Gastroesophageal sphincter (tissue), 4 donors: ENCODE measurements around the gene SYNM. TPM values are rescaled to one million over a fixed set of nuclear protein-coding genes. Genes with fewer than 3 reads are reported as not detected.

Experiments used
- ATAC-seq: fragments of 150-250 bp; one replicate; pipeline ENCODE4 v1.9.1; 2016; ENCODE audit warnings: mild to moderate bottlenecking, moderate library complexity
- H3K27ac ChIP-seq, 4 donors: fragments of 200-600 bp; sonication (generic) in 3 of 4; 1 replicate in 3 of 4; 2 replicates in 1 of 4; pipeline ENCODE4 v1.5.1; 2016 to 2019
- H3K27me3 ChIP-seq: fragments of 200-600 bp; sonication (generic); one replicate; pipeline ENCODE4 v1.5.1; 2019
- H3K36me3 ChIP-seq, 2 donors: fragments of 200-600 bp; sonication (generic); one replicate each; pipeline ENCODE4 v1.5.1; 2019; ENCODE audit warnings: control low read depth in 1 of 2
- H3K4me1 ChIP-seq, 3 donors: fragments of 200-600 bp; sonication (generic); 1 replicate in 2 of 3; 2 replicates in 1 of 3; pipeline ENCODE4 v1.5.1; 2016 to 2019; ENCODE audit warnings: control low read depth in 2 of 3
- H3K4me3 ChIP-seq, 2 donors: fragments of 200-600 bp; sonication (generic); one replicate each; pipeline ENCODE4 v1.5.1; 2019; ENCODE audit warnings: mild to moderate bottlenecking in 1 of 2, moderate library complexity in 1 of 2
- H3K9me3 ChIP-seq, 3 donors: fragments of 200-600 bp; sonication (generic); one replicate each; pipeline ENCODE4 v1.5.1; 2017 to 2019; ENCODE audit warnings: control low read depth in 2 of 3
- EP300 ChIP-seq: sonication (generic); formaldehyde crosslinking; IDR thresholded peaks from one replicate; pipeline ENCODE4 v1.6.1; 2017; ENCODE audit warnings: antibody characterized with exemption, mild to moderate bottlenecking
- POLR2A ChIP-seq, 2 donors: fragments of 450-650 bp; IDR thresholded peaks; one replicate each; pipeline ENCODE4 v1.6.1; 2017; ENCODE audit warnings: antibody characterized with exemption in 2 of 2, mild to moderate bottlenecking in 2 of 2, moderate library complexity in 1 of 2
- POLR2AphosphoS5 ChIP-seq: sonication (generic); formaldehyde crosslinking; IDR thresholded peaks from one replicate; pipeline ENCODE4 v1.6.1; 2017; ENCODE audit warnings: antibody characterized with exemption
- WGBS, 2 donors: methylation state at CpG; one replicate each; pipeline ENCODE4 v1.1.5; 2018; ENCODE audit warnings: low coverage in 1 of 2; 5-methylcytosine and 5-hydroxymethylcytosine counted together
- total RNA-seq, 4 donors: library from RNA; depleted of rRNA; stranded (reverse); fragments of >200 nt; gene quantifications; one replicate each; pipeline ENCODE4 v1.1.0, GENCODE V29; 2016
- TF ChIP-seq, protein P1 (sequence below), 4 experiments: fragments of 200-600 bp in 2 of 4; fragments of 450-650 bp in 2 of 4; sonication (generic) in 1 of 4; IDR thresholded peaks; one replicate each; pipeline ENCODE4 v1.5.1; 2017 to 2019; ENCODE audit warnings: antibody characterized with exemption in 4 of 4, mild to moderate bottlenecking in 2 of 4, moderate library complexity in 2 of 4

Gene SYNM
- total RNA-seq, 4 donors from 2014 or later = 1,155 to 2,820 (median 1,765) TPM

DNA sequence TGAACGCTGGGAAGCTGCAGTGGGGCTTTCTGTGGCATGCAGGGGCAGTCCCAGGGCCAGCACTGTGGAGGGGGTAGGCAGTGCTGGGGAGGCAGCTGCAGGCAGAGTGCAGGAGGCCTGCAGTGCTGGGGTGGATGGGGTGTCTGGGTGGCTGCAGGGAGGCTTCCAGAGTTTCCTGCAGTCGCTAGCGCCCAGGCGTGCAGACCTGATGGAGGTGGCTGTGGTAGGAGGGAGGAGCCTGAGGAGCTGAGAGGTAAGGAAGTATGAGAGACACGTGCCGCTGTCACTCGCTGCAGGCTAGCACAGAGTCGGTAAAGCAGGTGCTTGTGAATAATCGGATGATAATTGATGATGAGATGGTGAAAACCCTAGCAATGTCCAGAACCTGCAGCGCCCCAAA, 16.3 kb downstream of the SYNM start:
- Histone ChIP-seq H3K4me1 (peaks cover 15 to 100% (median 65%) of the 10 kb centered on the region in 3 donors), H3K4me3 (no peak overlapping the region), H3K9me3 (no peaks in the 10 kb centered on the region), H3K27ac (peak overlapping the region; percentile 75 to 98 (median 97)), H3K27me3 (no peaks in the 10 kb centered on the region), H3K36me3 (peaks cover 0 to 40% of the 10 kb centered on the region in 2 donors)
- TF ChIP-seq, protein P1, sequence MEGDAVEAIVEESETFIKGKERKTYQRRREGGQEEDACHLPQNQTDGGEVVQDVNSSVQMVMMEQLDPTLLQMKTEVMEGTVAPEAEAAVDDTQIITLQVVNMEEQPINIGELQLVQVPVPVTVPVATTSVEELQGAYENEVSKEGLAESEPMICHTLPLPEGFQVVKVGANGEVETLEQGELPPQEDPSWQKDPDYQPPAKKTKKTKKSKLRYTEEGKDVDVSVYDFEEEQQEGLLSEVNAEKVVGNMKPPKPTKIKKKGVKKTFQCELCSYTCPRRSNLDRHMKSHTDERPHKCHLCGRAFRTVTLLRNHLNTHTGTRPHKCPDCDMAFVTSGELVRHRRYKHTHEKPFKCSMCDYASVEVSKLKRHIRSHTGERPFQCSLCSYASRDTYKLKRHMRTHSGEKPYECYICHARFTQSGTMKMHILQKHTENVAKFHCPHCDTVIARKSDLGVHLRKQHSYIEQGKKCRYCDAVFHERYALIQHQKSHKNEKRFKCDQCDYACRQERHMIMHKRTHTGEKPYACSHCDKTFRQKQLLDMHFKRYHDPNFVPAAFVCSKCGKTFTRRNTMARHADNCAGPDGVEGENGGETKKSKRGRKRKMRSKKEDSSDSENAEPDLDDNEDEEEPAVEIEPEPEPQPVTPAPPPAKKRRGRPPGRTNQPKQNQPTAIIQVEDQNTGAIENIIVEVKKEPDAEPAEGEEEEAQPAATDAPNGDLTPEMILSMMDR (IDR thresholded peaks at IDR 0.05) = no peak
- TF ChIP-seq POLR2A (IDR thresholded peaks at IDR 0.05) (no peak), POLR2AphosphoS5 (no peak), EP300 (no peak)
- WGBS, 2 donors = 46 to 66% methylated on average over 4 to 10 of the region's 10 CpGs
- no peak for ATAC-seq

DNA sequence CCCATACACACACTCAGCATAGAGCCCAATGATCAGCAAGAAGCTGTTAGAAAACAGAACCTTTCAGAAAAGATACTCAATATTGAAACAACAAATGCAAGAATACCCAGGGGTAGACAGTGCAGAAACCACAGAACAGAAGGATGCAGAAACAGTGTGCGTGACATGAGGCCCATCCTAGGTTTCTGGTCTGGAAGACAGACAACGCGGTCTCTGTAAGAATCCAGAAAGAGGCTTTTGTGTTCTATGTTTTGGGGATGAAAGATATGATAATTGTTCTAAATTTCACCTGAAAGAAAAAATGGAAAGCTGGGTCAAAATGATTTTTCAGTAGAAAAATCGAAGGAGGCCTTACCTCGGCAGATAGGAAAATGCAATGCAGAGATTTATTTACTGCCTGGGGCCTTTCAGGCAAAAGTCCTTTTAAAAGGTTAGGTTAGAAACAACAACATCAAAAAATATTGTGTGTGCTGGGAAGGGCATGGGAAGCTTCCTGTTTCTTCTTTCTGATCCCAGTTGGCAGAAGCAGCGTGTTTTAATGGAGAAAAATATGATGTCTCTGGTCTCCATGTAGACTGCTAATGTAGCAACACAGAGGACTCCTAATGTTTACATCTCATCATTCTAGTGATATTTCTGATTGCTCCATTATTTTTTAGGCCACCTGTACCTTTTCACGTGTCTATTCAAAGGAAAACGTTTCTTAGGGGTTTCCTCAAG, 17.0 kb downstream of the SYNM start:
- H3K4me1 ChIP-seq = peaks cover 15 to 100% (median 65%) of the 10 kb centered on the region in 3 donors
- peak overlapping the region; percentile 75 to 98 (median 97) for H3K27ac ChIP-seq

DNA sequence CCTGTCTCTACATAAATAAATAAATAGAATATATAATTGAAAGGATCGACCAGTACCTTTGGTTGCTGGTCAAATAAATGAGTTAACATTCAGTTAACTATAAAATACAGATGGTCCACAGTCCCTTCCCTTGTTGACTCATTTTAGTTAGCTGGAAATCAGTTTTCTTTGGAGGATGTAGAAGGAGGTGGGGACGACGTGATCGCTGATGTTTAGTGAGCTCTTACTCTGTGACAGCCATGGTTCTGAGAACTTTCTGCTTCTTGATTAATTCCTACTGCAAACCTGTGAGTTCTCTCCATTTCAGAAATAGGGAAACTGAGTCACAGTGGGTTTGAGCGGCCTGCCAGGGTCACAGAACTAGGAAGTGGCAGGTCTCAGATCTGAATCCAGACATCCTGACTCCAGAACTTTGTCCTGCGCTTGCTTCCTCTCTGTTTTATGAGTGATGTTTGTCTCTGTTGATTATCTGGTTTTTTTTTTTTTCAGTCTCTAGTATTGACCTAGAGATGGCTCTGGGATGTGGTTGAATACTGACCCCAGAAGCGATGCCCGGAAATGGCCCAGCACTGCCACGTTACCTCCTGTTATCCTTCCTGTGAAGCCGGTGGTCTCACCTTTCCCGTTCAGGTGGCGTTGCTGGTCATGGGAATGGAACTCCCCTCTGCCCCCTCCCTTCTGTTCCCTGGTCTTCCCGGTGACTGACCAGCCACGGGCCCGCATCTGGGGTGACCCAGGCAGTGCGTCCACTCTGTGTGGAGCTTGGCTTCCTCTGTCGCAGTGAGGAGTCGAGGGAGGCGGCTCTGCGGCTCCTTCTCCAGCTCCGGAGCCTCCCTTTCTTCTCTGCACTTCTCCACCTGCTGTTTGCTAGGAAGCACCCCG, 18.2 kb downstream of the SYNM start:
- no peaks in the 10 kb centered on the region for H3K27me3 ChIP-seq
- peak overlapping the region; percentile 75 to 98 (median 97) for H3K27ac ChIP-seq
- peaks cover 0 to 48% of the 10 kb centered on the region in 2 donors for H3K36me3 ChIP-seq
- ATAC-seq = no peak
- H3K9me3 ChIP-seq = no peaks in the 10 kb centered on the region
- H3K4me3 ChIP-seq = peak overlapping the region in 1 of 2 donors; percentile 34
- peaks cover 20 to 100% (median 59%) of the 10 kb centered on the region in 3 donors for H3K4me1 ChIP-seq
- 26 to 29% methylated on average over 12 of the region's 22 CpGs for WGBS, 2 donors
- TF ChIP-seq POLR2A (IDR thresholded peaks at IDR 0.05) (peak in 1 of 2 donors; percentile 29), EP300 (no peak), POLR2AphosphoS5 (no peak)
- TF ChIP-seq, protein P1 (IDR thresholded peaks at IDR 0.05) = peak in 1 of 4 experiments; percentile 2

More for the DNA sequence above, 17.0 kb downstream of the SYNM start:
- TF ChIP-seq POLR2A (IDR thresholded peaks at IDR 0.05) (no peak), POLR2AphosphoS5 (peak; percentile 60)
- Histone ChIP-seq H3K4me3 (no peak overlapping the region), H3K9me3 (no peaks in the 10 kb centered on the region), H3K27me3 (no peaks in the 10 kb centered on the region), H3K36me3 (peaks cover 0 to 42% of the 10 kb centered on the region in 2 donors)
- no peak for ATAC-seq
- 52 to 60% methylated on average over 7 to 8 of the region's 8 CpGs for WGBS, 2 donors

DNA sequence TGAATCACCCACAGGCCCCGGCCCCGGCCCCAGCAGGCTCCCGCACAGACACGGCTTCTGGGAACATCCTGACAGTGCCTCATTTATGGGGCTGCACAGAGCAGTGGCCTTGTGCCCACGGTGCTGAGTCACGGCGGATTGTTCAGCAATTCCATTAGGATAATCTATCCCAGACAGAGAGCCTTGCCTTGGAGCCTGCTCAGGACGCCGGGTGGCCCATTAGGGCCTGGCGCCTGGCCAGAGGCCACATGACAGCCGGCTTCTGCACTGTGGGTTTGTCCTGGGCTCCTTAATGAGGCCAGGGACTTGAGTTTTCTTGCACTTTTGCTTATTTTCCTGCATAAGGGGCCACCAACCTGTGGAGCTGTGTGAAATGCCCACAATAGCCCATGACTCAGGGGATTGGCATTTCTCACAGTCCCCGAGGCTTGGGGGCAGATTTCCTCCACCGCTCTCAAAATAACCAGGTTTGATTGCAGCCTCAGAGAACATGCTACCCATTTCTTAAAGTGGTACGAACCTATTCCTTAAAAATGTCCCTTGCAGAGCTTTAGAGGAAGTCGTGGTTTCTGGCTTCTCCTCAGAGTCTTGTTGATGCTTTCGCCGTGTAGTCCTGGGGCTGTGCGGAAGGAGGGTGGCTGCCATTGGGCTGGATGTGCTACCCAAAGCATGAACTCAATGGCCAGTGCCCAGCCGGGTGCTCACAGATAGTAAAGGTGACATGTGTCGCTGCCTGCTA, 19.0 kb downstream of the SYNM start:
- Histone ChIP-seq H3K27me3 (no peaks in the 10 kb centered on the region), H3K36me3 (peaks cover 0 to 48% of the 10 kb centered on the region in 2 donors), H3K4me1 (peaks cover 23 to 100% (median 53%) of the 10 kb centered on the region in 3 donors), H3K9me3 (no peaks in the 10 kb centered on the region), H3K4me3 (peak overlapping the region; percentile 3 to 34), H3K27ac (peak overlapping the region; percentile 75 to 98 (median 97))
- peak; percentile 94 for TF ChIP-seq POLR2AphosphoS5
- peak; percentile 6 to 47 for TF ChIP-seq POLR2A (IDR thresholded peaks at IDR 0.05)
- TF ChIP-seq, protein P1 (IDR thresholded peaks at IDR 0.05) = peak in 2 of 4 experiments; percentile 1 to 12
- TF ChIP-seq EP300 = no peak
- ATAC-seq = peak; percentile 89
- 2% methylated on average over 6 of the region's 20 CpGs; no CpG with 5 or more reads in 1 of the 2 donors for WGBS, 2 donors
